HepG2 (cell line): ENCODE measurements around the gene NOVA2. TPM values are rescaled to one million over a fixed set of nuclear protein-coding genes. Genes with fewer than 3 reads are reported as not detected.

Source experiments
- ARID2 ChIP-seq: sonication (generic); formaldehyde crosslinking; IDR thresholded peaks from 2 replicates; pipeline ENCODE4 v1.8.1; 2022; ENCODE audit warnings: mild to moderate bottlenecking, missing genetic modification reagents, borderline replicate concordance
- CCAR2 ChIP-seq: fragments of 200-400 bp; formaldehyde crosslinking; optimal IDR thresholded peaks from 2 replicates; pipeline ENCODE3; 2018; ENCODE audit warnings: low read depth, mild to moderate bottlenecking, low read length, moderate library complexity
- EED ChIP-seq: sonication (generic); formaldehyde crosslinking; IDR thresholded peaks from 2 replicates; pipeline ENCODE4 v1.5.0; 2020; ENCODE audit warnings: mild to moderate bottlenecking, missing genetic modification reagents
- HDAC6 ChIP-seq: fragments of 200-600 bp; sonication (generic); IDR thresholded peaks from 2 replicates; pipeline ENCODE4 v1.7.0; 2017; ENCODE audit warnings: mild to moderate bottlenecking, antibody characterized with exemption, low read length, low read depth
- HNF4A ChIP-seq: sonication (generic); formaldehyde crosslinking; IDR thresholded peaks from 2 replicates; pipeline ENCODE4 v1.4.0; 2020; ENCODE audit warnings: missing genetic modification reagents
- HNRNPH1 ChIP-seq: fragments of 200-400 bp; formaldehyde crosslinking; optimal IDR thresholded peaks from 2 replicates; pipeline ENCODE3; 2017; ENCODE audit warnings: mild to moderate bottlenecking, low read depth, low read length
- HNRNPUL1 ChIP-seq: fragments of 200-400 bp; formaldehyde crosslinking; IDR thresholded peaks from 2 replicates; pipeline ENCODE4 v1.6.1; 2017; ENCODE audit warnings: low read depth, mild to moderate bottlenecking, low read length, moderate library complexity
- JARID2 ChIP-seq: sonication (generic); formaldehyde crosslinking; IDR thresholded peaks from 2 replicates; pipeline ENCODE4 v1.8.1; 2023; ENCODE audit warnings: missing genetic modification reagents, inconsistent platforms; ENCODE audit not compliant: insufficient replicate concordance
- MAF1 ChIP-seq: sonication (generic); formaldehyde crosslinking; IDR thresholded peaks from 2 replicates; pipeline ENCODE4 v1.5.0; 2020; ENCODE audit warnings: missing genetic modification reagents, borderline replicate concordance
- NKX3-1 ChIP-seq: sonication (generic); formaldehyde crosslinking; IDR thresholded peaks from 2 replicates; pipeline ENCODE4 v1.5.0; 2020; ENCODE audit warnings: missing genetic modification reagents
- NR3C1 ChIP-seq: sonication (generic); formaldehyde crosslinking; IDR thresholded peaks from 2 replicates; pipeline ENCODE4 v1.4.0; 2020; ENCODE audit warnings: missing genetic modification reagents
- RAD51 ChIP-seq: fragments of 450-650 bp; IDR thresholded peaks from 2 replicates; pipeline ENCODE4 v1.6.1; 2016; ENCODE audit warnings: borderline replicate concordance
- RFX3 ChIP-seq: IDR thresholded peaks from 2 replicates; pipeline ENCODE4 v1.6.1; 2016; ENCODE audit warnings: missing biosample characterization, missing genetic modification reagents
- SIX1 ChIP-seq: sonication (generic); formaldehyde crosslinking; IDR thresholded peaks from 2 replicates; pipeline ENCODE4 v1.4.0; 2020; ENCODE audit warnings: missing genetic modification reagents, borderline replicate concordance
- SMYD3 ChIP-seq: sonication (generic); formaldehyde crosslinking; IDR thresholded peaks from 2 replicates; pipeline ENCODE4 v1.8.1; 2023; ENCODE audit warnings: mild to moderate bottlenecking, missing genetic modification reagents
- SP1 ChIP-seq, 2 experiments: fragments of 450-650 bp in 1 of 2; sonication (generic) in 1 of 2; formaldehyde crosslinking in 1 of 2; IDR thresholded peaks; 2 replicates each; pipeline versions ENCODE4 v1.4.0 to v1.6.1; 2016 to 2020; ENCODE audit warnings: missing genetic modification reagents in 1 of 2
- SUZ12 ChIP-seq: fragments of 150-350 bp; IDR thresholded peaks from 2 replicates; pipeline ENCODE4 v1.6.1; 2014; ENCODE audit warnings: low read depth, low read length
- TEAD3 ChIP-seq: optimal IDR thresholded peaks from 2 replicates; pipeline ENCODE3; 2016; ENCODE audit warnings: borderline replicate concordance
- XRCC5 ChIP-seq: fragments of 200-400 bp; formaldehyde crosslinking; optimal IDR thresholded peaks from 2 replicates; pipeline ENCODE3; 2017; ENCODE audit warnings: mild to moderate bottlenecking, low read length
- ZFP1 ChIP-seq: IDR thresholded peaks from 2 replicates; pipeline ENCODE4 v1.6.1; 2016
- ZFP36L2 ChIP-seq: sonication (generic); formaldehyde crosslinking; IDR thresholded peaks from 2 replicates; pipeline ENCODE4 v1.4.0; 2020; ENCODE audit warnings: missing genetic modification reagents
- ZFP82 ChIP-seq: sonication (generic); formaldehyde crosslinking; IDR thresholded peaks from 2 replicates; pipeline ENCODE4 v1.5.1; 2020; ENCODE audit warnings: mild to moderate bottlenecking, missing genetic modification reagents, borderline replicate concordance
- ZNF207 ChIP-seq: fragments of 450-650 bp; IDR thresholded peaks from 2 replicates; pipeline ENCODE4 v1.6.1; 2016; ENCODE audit warnings: antibody characterized with exemption, borderline replicate concordance
- ZNF879 ChIP-seq: sonication (generic); formaldehyde crosslinking; IDR thresholded peaks from 2 replicates; pipeline ENCODE4 v1.8.1; 2023; ENCODE audit warnings: missing genetic modification reagents
- polyA plus RNA-seq, 8 experiments: library from polyadenylated mRNA; depleted of rRNA in 3 of 8; stranded (reverse) in 7 of 8; unstranded in 1 of 8; fragments of >200 nt; fragmentation: Illumina TruSeq in 4 of 8; extraction: Trizol in 4 of 8; gene quantifications; 2 replicates each; pipeline versions ENCODE4 v1.2.1 to v1.2.3, GENCODE V29; 2011 to 2016; ENCODE audit warnings: low read depth in 4 of 8, missing spikeins in 1 of 8, mixed read lengths in 1 of 8; ENCODE audit not compliant: insufficient read depth in 1 of 8
- total RNA-seq, 5 experiments: library from RNA; depleted of rRNA; stranded (reverse); fragments of >200 nt; fragmentation: Illumina TruSeq; extraction: Trizol; gene quantifications; 2 replicates each; pipeline ENCODE4 v1.2.3, GENCODE V29; 2016; ENCODE audit warnings: low read depth in 1 of 5
- TF ChIP-seq, protein P1 (sequence below): sonication (generic); formaldehyde crosslinking; IDR thresholded peaks from 2 replicates; pipeline ENCODE4 v1.4.0; 2020; ENCODE audit warnings: missing genetic modification reagents
- TF ChIP-seq, protein P2 (sequence below): sonication (generic); formaldehyde crosslinking; IDR thresholded peaks from 2 replicates; pipeline ENCODE4 v1.8.1; 2022; ENCODE audit warnings: low read depth, mild to moderate bottlenecking, missing genetic modification reagents

The NOVA2 gene
- total and polyA plus RNA-seq, 2 of the 13 experiments (the other 11 are each of a cell fraction or from before 2014, with no cell fraction given), result not detected

DNA sequence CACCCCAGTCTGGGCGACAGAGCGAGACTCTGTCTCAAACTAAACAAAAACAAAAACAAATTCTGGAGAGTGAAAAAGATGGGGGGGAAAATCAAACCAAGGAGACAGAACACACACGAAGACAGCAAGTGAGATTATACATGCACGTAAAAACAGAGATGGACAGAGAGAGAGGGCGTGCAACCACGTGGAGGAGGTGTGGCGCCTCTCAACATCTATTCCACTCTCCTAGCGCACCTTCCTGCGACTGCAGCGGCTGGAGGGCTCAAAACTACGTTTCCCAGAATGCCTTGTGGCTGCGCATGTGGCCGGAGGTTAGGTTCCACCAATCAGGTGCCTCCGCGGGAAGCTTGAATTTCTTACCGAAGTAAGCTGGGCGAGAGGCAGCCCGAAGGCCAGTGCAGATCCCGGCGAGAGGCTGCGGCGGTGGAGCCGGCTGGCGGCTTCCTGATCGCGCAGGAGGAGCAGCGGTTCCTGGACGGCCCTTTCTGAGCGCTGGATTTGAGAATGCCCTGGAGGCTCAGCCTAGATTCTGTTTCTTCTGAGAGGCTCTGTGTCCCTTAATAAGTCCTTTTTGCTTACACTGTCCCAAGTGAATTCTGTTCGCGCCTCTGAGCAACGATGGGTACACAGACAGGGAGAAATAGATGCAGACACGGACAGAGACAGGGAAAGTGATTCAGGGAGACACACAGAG is 46.0 kb downstream of the NOVA2 start (continued):
- TF ChIP-seq HDAC6 (no peak), ZNF207 (no peak), HNRNPH1 (no peak), RAD51 (no peak), RFX3 (CRISPR knock-in tag) (no peak), MAF1 (CRISPR knock-in tag) (no peak), ARID2 (CRISPR knock-in tag) (peak; percentile 57; the same call in 1 of the 2 replicates), NKX3-1 (CRISPR knock-in tag) (no peak), TEAD3 (CRISPR knock-in tag) (peak; percentile 50), ZFP82 (CRISPR knock-in tag) (no peak), ZFP1 (CRISPR knock-in tag) (no peak; the same call in 1 of the 2 replicates), JARID2 (CRISPR knock-in tag) (no peak), SMYD3 (CRISPR knock-in tag) (no peak), ZNF879 (CRISPR knock-in tag) (no peak), NR3C1 (CRISPR knock-in tag) (no peak), SUZ12 (peak; percentile 87), ZFP36L2 (CRISPR knock-in tag) (no peak), SIX1 (CRISPR knock-in tag) (peak; percentile 70; the same call in 1 of the 2 replicates), CCAR2 (no peak), XRCC5 (peak; percentile 53), SP1 (IDR thresholded peaks at IDR 0.05) (no peak), SP1 (CRISPR knock-in tag; IDR thresholded peaks at IDR 0.05) (peak; percentile 36; the same call in 1 of the 2 replicates), HNRNPUL1 (no peak), HNF4A (CRISPR knock-in tag) (no peak), EED (CRISPR knock-in tag) (no peak)
- TF ChIP-seq, protein P1, sequence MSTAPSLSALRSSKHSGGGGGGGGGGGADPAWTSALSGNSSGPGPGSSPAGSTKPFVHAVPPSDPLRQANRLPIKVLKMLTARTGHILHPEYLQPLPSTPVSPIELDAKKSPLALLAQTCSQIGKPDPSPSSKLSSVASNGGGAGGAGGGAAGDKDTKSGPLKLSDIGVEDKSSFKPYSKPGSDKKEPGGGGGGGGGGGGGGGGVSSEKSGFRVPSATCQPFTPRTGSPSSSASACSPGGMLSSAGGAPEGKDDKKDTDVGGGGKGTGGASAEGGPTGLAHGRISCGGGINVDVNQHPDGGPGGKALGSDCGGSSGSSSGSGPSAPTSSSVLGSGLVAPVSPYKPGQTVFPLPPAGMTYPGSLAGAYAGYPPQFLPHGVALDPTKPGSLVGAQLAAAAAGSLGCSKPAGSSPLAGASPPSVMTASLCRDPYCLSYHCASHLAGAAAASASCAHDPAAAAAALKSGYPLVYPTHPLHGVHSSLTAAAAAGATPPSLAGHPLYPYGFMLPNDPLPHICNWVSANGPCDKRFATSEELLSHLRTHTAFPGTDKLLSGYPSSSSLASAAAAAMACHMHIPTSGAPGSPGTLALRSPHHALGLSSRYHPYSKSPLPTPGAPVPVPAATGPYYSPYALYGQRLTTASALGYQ (CRISPR knock-in tag), result no peak
- TF ChIP-seq, protein P2, sequence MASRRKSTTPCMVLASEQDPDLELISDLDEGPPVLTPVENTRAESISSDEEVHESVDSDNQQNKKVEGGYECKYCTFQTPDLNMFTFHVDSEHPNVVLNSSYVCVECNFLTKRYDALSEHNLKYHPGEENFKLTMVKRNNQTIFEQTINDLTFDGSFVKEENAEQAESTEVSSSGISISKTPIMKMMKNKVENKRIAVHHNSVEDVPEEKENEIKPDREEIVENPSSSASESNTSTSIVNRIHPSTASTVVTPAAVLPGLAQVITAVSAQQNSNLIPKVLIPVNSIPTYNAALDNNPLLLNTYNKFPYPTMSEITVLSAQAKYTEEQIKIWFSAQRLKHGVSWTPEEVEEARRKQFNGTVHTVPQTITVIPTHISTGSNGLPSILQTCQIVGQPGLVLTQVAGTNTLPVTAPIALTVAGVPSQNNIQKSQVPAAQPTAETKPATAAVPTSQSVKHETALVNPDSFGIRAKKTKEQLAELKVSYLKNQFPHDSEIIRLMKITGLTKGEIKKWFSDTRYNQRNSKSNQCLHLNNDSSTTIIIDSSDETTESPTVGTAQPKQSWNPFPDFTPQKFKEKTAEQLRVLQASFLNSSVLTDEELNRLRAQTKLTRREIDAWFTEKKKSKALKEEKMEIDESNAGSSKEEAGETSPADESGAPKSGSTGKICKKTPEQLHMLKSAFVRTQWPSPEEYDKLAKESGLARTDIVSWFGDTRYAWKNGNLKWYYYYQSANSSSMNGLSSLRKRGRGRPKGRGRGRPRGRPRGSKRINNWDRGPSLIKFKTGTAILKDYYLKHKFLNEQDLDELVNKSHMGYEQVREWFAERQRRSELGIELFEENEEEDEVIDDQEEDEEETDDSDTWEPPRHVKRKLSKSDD (CRISPR knock-in tag), result 0 out of 2 replicates have a peak, but pooled peaks have one; percentile 61
